HepG2 (cell line): ENCODE measurements around the gene SRC. TPM values are rescaled to one million over a fixed set of nuclear protein-coding genes. Genes with fewer than 3 reads are reported as not detected.

Experiments used
- HCFC1 ChIP-seq: fragments of 150-350 bp; IDR thresholded peaks from 2 replicates; pipeline ENCODE4 v1.6.1; 2014; ENCODE audit warnings: low read depth, low read length
- JUN ChIP-seq: sonication (generic); formaldehyde crosslinking; IDR thresholded peaks from 2 replicates; pipeline ENCODE4 v1.4.0; 2020; ENCODE audit warnings: mild to moderate bottlenecking, missing genetic modification reagents
- MAFF ChIP-seq: IDR thresholded peaks from 2 replicates; pipeline ENCODE4 v1.6.1; 2011; ENCODE audit warnings: low read depth, low read length, improper control_type of control experiment
- MAFG ChIP-seq: sonication (generic); formaldehyde crosslinking; IDR thresholded peaks from 2 replicates; pipeline ENCODE4 v1.5.1; 2020; ENCODE audit warnings: mild to moderate bottlenecking, missing genetic modification reagents
- SNAPC2 ChIP-seq: sonication (generic); formaldehyde crosslinking; IDR thresholded peaks from 2 replicates; pipeline ENCODE4 v1.8.1; 2022; ENCODE audit warnings: mild to moderate bottlenecking, missing genetic modification reagents
- SOX5 ChIP-seq: IDR thresholded peaks from 2 replicates; pipeline ENCODE4 v1.6.1; 2016; ENCODE audit warnings: borderline replicate concordance
- polyA plus RNA-seq, 8 experiments: library from polyadenylated mRNA; depleted of rRNA in 3 of 8; stranded (reverse) in 7 of 8; unstranded in 1 of 8; fragments of >200 nt; fragmentation: Illumina TruSeq in 4 of 8; extraction: Trizol in 4 of 8; gene quantifications; 2 replicates each; pipeline versions ENCODE4 v1.2.1 to v1.2.3, GENCODE V29; 2011 to 2016; ENCODE audit warnings: low read depth in 4 of 8, missing spikeins in 1 of 8, mixed read lengths in 1 of 8; ENCODE audit not compliant: insufficient read depth in 1 of 8
- total RNA-seq, 5 experiments: library from RNA; depleted of rRNA; stranded (reverse); fragments of >200 nt; fragmentation: Illumina TruSeq; extraction: Trizol; gene quantifications; 2 replicates each; pipeline ENCODE4 v1.2.3, GENCODE V29; 2016; ENCODE audit warnings: low read depth in 1 of 5
- TF ChIP-seq, protein P1 (sequence below): sonication (generic); formaldehyde crosslinking; IDR thresholded peaks from 2 replicates; pipeline ENCODE4 v1.4.0; 2020; ENCODE audit warnings: mild to moderate bottlenecking, missing genetic modification reagents
- TF ChIP-seq, protein P2 (sequence below): sonication (generic); formaldehyde crosslinking; IDR thresholded peaks from 2 replicates; pipeline ENCODE4 v1.4.0; 2020; ENCODE audit warnings: missing genetic modification reagents
- TF ChIP-seq, protein P3 (sequence below): sonication (generic); IDR thresholded peaks from 2 replicates; pipeline ENCODE4 v1.6.1; 2016; ENCODE audit warnings: low read depth, borderline replicate concordance
- TF ChIP-seq, protein P4 (sequence below): sonication (generic); formaldehyde crosslinking; conservative IDR thresholded peaks from 2 replicates; pipeline ENCODE4 v1.8.0; 2022; ENCODE audit warnings: low read depth, missing genetic modification reagents

SRC gene
- total and polyA plus RNA-seq, 2 of the 13 experiments (the other 11 are each of a cell fraction or from before 2014, with no cell fraction given): 54.7 to 192 TPM

DNA sequence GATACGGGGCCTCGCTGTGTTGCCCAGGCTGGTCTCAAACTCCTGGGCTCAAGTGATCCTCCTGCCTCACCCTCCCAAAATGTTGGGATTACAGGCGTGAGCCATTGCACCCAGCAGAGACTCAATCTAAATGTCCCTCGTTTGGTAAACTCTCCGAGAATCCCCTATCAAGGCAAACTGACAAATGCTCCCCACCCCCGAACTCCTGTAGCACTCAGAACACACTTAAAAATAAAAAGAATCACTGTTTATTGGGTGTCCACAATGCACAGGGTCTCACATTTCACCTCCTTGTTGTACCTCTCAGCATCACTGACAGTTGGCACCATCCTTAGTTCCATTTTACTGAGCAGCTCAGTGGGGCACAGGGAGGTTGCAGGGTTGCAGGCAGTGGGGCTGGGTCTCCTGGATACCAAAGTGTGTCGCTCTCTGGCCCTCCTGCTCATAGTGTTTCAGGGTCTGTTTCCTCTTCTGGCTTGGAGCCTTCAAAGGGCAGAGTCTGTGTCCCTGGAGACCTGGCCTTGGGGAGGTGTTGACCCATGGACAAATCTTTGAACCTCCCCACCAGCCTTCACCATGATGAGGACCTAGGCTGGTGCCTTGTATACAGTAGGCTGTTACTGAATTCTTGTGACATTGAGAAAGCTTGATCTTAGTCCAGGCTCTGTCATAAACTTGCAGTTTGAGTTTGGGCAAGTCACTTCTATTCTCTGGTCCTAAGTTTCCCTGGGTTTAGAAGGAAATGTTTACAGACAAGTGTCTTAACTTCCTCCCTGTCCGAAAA lies 8.5 kb upstream of the SRC start (continued):
- TF ChIP-seq, protein P1, sequence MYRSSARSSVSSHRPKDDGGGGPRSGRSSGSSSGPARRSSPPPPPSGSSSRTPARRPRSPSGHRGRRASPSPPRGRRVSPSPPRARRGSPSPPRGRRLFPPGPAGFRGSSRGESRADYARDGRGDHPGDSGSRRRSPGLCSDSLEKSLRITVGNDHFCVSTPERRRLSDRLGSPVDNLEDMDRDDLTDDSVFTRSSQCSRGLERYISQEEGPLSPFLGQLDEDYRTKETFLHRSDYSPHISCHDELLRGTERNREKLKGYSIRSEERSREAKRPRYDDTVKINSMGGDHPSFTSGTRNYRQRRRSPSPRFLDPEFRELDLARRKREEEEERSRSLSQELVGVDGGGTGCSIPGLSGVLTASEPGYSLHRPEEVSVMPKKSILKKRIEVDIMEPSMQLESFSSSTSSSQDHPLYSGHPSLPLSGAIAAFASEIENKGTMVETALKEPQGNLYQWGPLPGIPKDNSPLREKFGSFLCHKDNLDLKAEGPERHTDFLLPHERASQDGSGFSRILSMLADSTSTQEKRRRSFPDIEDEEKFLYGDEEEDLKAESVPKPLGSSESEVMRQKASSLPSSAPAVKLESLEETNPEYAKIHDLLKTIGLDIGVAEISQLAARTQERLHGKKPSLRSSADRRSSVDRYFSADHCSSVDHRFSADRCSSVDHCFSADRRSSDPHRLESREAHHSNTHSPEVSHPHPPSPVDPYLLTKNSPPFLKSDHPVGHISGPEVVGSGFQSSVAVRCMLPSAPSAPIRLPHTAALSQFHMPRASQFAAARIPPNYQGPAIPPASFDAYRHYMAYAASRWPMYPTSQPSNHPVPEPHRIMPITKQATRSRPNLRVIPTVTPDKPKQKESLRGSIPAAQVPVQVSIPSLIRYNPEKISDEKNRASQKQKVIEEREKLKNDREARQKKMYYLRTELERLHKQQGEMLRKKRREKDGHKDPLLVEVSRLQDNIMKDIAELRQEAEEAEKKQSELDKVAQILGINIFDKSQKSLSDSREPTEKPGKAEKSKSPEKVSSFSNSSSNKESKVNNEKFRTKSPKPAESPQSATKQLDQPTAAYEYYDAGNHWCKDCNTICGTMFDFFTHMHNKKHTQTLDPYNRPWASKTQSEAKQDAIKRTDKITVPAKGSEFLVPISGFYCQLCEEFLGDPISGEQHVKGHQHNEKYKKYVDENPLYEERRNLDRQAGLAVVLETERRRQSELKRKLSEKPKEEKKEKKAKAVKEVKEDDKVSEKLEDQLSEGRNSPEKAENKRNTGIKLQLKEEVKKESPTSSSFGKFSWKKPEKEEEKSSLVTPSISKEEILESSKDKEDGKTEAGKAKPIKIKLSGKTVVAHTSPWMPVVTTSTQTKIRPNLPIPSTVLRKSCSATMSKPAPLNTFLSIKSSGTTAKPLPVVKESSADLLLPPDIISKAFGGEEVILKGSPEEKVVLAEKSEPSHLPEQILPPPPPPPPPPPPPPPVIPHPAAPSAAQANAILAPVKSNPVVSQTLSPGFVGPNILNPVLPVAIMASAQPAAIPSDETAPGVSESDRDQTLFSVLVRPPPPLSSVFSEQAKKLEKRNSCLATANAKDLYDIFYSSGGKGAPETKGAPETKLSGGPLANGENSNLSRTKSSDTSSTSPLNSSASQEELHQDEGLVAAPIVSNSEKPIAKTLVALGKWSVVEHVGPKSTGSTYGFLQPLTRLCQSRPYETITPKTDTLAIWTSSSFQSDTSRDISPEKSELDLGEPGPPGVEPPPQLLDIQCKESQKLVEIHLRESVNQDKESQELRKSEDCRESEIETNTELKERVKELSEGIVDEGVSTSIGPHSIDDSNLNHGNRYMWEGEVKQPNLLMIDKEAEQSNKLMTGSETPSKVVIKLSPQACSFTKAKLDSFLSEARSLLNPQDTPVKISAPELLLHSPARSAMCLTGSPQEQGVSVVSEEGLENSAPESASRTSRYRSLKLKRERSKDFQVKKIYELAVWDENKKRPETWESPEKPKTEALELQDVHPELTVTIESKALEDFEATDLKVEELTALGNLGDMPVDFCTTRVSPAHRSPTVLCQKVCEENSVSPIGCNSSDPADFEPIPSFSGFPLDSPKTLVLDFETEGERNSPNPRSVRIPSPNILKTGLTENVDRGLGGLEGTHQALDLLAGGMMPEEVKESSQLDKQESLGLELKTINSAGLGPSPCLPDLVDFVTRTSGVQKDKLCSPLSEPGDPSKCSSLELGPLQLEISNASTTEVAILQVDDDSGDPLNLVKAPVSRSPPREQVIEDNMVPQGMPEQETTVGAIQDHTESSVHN (CRISPR knock-in tag): no peak
- TF ChIP-seq, protein P2, sequence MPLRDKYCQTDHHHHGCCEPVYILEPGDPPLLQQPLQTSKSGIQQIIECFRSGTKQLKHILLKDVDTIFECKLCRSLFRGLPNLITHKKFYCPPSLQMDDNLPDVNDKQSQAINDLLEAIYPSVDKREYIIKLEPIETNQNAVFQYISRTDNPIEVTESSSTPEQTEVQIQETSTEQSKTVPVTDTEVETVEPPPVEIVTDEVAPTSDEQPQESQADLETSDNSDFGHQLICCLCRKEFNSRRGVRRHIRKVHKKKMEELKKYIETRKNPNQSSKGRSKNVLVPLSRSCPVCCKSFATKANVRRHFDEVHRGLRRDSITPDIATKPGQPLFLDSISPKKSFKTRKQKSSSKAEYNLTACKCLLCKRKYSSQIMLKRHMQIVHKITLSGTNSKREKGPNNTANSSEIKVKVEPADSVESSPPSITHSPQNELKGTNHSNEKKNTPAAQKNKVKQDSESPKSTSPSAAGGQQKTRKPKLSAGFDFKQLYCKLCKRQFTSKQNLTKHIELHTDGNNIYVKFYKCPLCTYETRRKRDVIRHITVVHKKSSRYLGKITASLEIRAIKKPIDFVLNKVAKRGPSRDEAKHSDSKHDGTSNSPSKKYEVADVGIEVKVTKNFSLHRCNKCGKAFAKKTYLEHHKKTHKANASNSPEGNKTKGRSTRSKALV (CRISPR knock-in tag): no peak; the same call in 1 of the 2 replicates
- TF ChIP-seq SOX5 (CRISPR knock-in tag): peak; percentile 63; the same call in 1 of the 2 replicates
- TF ChIP-seq MAFF: no peak
- TF ChIP-seq SNAPC2 (CRISPR knock-in tag): peak; percentile 49; the same call in 1 of the 2 replicates
- no peak for TF ChIP-seq JUN (CRISPR knock-in tag)
- TF ChIP-seq HCFC1: no peak
- no peak for TF ChIP-seq MAFG (CRISPR knock-in tag)
- TF ChIP-seq, protein P3, sequence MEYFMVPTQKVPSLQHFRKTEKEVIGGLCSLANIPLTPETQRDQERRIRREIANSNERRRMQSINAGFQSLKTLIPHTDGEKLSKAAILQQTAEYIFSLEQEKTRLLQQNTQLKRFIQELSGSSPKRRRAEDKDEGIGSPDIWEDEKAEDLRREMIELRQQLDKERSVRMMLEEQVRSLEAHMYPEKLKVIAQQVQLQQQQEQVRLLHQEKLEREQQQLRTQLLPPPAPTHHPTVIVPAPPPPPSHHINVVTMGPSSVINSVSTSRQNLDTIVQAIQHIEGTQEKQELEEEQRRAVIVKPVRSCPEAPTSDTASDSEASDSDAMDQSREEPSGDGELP: peak; percentile 23; the same call in 1 of the 2 replicates
- TF ChIP-seq, protein P4, sequence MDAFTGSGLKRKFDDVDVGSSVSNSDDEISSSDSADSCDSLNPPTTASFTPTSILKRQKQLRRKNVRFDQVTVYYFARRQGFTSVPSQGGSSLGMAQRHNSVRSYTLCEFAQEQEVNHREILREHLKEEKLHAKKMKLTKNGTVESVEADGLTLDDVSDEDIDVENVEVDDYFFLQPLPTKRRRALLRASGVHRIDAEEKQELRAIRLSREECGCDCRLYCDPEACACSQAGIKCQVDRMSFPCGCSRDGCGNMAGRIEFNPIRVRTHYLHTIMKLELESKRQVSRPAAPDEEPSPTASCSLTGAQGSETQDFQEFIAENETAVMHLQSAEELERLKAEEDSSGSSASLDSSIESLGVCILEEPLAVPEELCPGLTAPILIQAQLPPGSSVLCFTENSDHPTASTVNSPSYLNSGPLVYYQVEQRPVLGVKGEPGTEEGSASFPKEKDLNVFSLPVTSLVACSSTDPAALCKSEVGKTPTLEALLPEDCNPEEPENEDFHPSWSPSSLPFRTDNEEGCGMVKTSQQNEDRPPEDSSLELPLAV (CRISPR knock-in tag): no peak
